ENCODE data around the gene C11orf97. TPM values are rescaled to one million over a fixed set of nuclear protein-coding genes. Genes with fewer than 3 reads are reported as not detected.

C11orf97 gene
- total RNA-seq, 1 experiment from 2014 or later = not detected

- TF ChIP-seq EZH2 (IDR thresholded peaks at IDR 0.05) (no peak), ZBTB33 (IDR thresholded peaks at IDR 0.05; ENCODE audit: extremely low read depth, insufficient replicate concordance, low read length) (no peak)
Observed at GRCh38 chr11:94481342-94481741, 30.9 kb upstream of the C11orf97 start (continued).

- ATAC-seq = no peak
- DNase-seq (ENCODE audit: low read depth, low spot score) = no peak
- Histone ChIP-seq H3K79me2 (ENCODE audit: insufficient read depth, low read length) (0 out of 2 replicates have a peak, but pooled peaks cover 3% of the 10 kb centered on the region), H3K4me3 (replicated peaks in 1 of 2; ENCODE audit: low read depth in 1 of 2, low read length in 2 of 2) (no peak overlapping the region), H2AFZ (ENCODE audit: low read depth, low read length, poor library complexity, severe bottlenecking) (no peak overlapping the region), H3K4me2 (ENCODE audit: low read length) (no peak overlapping the region), H3K36me3 (ENCODE audit: control insufficient read depth in 1 of 2, insufficient read depth in 2 of 2, low read length in 2 of 2) (peaks cover 7 to 31% of the 10 kb centered on the region in 2 experiments; a peak in 2 of 4 replicates), H3K9ac (ENCODE audit: low read length) (no peak overlapping the region), H3K4me1 (ENCODE audit: control insufficient read depth in 1 of 2, insufficient read depth in 2 of 2, low read length in 2 of 2) (no peaks in the 10 kb centered on the region), H3K27me3 (ENCODE audit: insufficient read depth, low read length) (no peaks in the 10 kb centered on the region), H3K9me2 (ENCODE audit: insufficient read depth) (no peaks in the 10 kb centered on the region), H3K27ac (ENCODE audit: low read depth, low read length) (no peak overlapping the region), H3K9me3 (ENCODE audit: control insufficient read depth in 1 of 2, insufficient read depth in 1 of 2, low read depth in 1 of 2, low read length in 2 of 2) (no peaks in the 10 kb centered on the region), H4K20me1 (ENCODE audit: insufficient read depth) (no peaks in the 10 kb centered on the region)
- no TSS peak for BruUV-seq (replicated peaks)
- ChIA-PET POLR2A (no interaction called here), RAD21 (ENCODE audit: low non-redundant PET in 1 of 2, low total read pairs in 2 of 2, uncharacterized antibody in 2 of 2, unreplicated experiment in 2 of 2) (no interaction called here), CTCF (no interaction called here)
- intact Hi-C loops (cut with micrococcal nuclease) = no loop called here
- no peak for TF ChIP-seq FOSL1 (IDR thresholded peaks at IDR 0.05; ENCODE audit: low read depth)
- TF ChIP-seq EZH2 (IDR thresholded peaks at IDR 0.05) = no peak
- no peak for TF ChIP-seq YY1 (IDR thresholded peaks at IDR 0.05; ENCODE audit: extremely low read depth, insufficient replicate concordance, low read depth, low read length)
- TF ChIP-seq POLR2AphosphoS5 (IDR thresholded peaks at IDR 0.05; ENCODE audit: low read depth, low read length) = no peak
- TF ChIP-seq CBX3 (IDR thresholded peaks at IDR 0.05; ENCODE audit: low read depth) = no peak
- TF ChIP-seq SP1 (IDR thresholded peaks at IDR 0.05; ENCODE audit: low read depth) = no peak
- TF ChIP-seq EGR1 (IDR thresholded peaks at IDR 0.05; ENCODE audit: low read depth) = no peak
- TF ChIP-seq MAX (IDR thresholded peaks at IDR 0.05) = no peak
- no peak for TF ChIP-seq TCF7L2 (IDR thresholded peaks at IDR 0.05; ENCODE audit: borderline replicate concordance, extremely low read depth, insufficient read depth, insufficient read length)
- TF ChIP-seq EZH2phosphoT487 (IDR thresholded peaks at IDR 0.05; ENCODE audit: borderline replicate concordance) = no peak
- no peak for TF ChIP-seq SIN3A (IDR thresholded peaks at IDR 0.05; ENCODE audit: low read depth)
- no peak for TF ChIP-seq ATF3 (IDR thresholded peaks at IDR 0.05)
- TF ChIP-seq ELF1 (IDR thresholded peaks at IDR 0.05; ENCODE audit: borderline replicate concordance, low read depth) = no peak
- TF ChIP-seq ZBTB33 (IDR thresholded peaks at IDR 0.05; ENCODE audit: extremely low read depth, insufficient replicate concordance, low read length) = no peak
- no peak for TF ChIP-seq REST (IDR thresholded peaks at IDR 0.05; ENCODE audit: low read depth)
Observed at GRCh38 chr11:94486068-94486467, 26.2 kb upstream of the C11orf97 start.

Data from HCT116 (cell line).